ENCODE measurements around the gene PPP6R1. TPM values are rescaled to one million over a fixed set of nuclear protein-coding genes. Genes with fewer than 3 reads are reported as not detected.

PPP6R1 gene
- total and polyA plus RNA-seq, 2 of the 13 experiments (the other 11 are each of a cell fraction or from before 2014, with no cell fraction given) = 25.8 to 54.0 TPM

DNA sequence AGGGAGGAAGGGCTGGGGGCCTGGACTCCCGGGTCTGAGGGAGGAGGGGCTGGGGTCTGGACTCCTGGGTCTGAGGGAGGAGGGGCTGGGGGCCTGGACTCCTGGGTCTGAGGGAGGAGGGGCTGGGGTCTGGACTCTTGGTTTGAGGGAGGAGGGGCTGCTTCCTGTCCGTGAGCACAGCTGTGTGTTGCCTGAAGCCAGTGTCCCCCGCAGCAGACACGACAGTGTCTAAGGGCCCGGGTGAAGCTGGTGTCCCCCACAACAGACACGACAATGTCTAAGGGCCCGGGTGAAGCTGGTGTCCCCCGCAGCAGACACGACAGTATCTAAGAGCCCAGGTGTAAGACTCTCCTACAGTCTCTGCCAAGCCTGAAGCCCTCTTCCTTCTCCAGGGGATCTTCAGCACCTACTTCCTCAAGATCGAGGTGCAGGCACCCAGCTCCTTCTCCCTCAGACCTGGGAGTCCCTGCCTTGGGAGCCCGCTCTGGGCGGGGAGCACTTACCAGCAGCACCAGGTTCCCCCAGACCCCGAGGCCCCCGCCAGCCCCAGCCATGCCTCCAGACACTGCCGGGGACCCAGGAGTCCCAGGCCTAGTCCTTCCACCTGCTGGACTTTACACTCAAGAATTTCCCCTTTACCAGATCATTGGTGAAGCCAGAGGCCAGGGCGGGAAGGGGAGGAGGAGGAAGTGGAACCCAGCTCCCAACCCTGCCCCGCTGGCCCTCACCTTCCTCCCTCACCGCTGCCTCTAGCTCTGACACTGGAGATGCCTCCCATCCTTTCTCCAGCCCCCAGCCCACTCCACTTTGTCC is 49.7 kb downstream of the PPP6R1 start, which contains the start of gene PTPRH (continued):
- TF ChIP-seq, protein P1, sequence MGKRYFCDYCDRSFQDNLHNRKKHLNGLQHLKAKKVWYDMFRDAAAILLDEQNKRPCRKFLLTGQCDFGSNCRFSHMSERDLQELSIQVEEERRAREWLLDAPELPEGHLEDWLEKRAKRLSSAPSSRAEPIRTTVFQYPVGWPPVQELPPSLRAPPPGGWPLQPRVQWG (CRISPR knock-in tag; IDR thresholded peaks at IDR 0.05; ENCODE audit: borderline replicate concordance, low read depth) = no peak
- TF ChIP-seq ZNF781 (CRISPR knock-in tag; IDR thresholded peaks at IDR 0.05; ENCODE audit: borderline replicate concordance, not compliant biosample characterization) (peak; percentile 20), SRSF4 (IDR thresholded peaks at IDR 0.05; ENCODE audit: low read depth, low read length, poor library complexity, severe bottlenecking) (no peak), PPARG (CRISPR knock-in tag; conservative IDR thresholded peaks at IDR 0.05) (no peak), HNF4A (CRISPR knock-in tag; IDR thresholded peaks at IDR 0.05) (peak; percentile 47; the same call in 1 of the 2 replicates), ZSCAN22 (CRISPR knock-in tag; IDR thresholded peaks at IDR 0.05) (peak; percentile 98), NRL (CRISPR knock-in tag; IDR thresholded peaks at IDR 0.05; ENCODE audit: borderline replicate concordance) (0 out of 2 replicates have a peak, but pooled peaks have one; percentile 2), KLF12 (CRISPR knock-in tag; IDR thresholded peaks at IDR 0.05; ENCODE audit: borderline replicate concordance) (0 out of 2 replicates have a peak, but pooled peaks have one; percentile 36), ZKSCAN8 (CRISPR knock-in tag; IDR thresholded peaks at IDR 0.05; ENCODE audit: borderline replicate concordance) (0 out of 2 replicates have a peak, but pooled peaks have one; percentile 7)
